Kidney glomerular epithelial cell (primary cell): ENCODE measurements around the gene PRDX5.
A peak's percentile ranks its signal among the peaks of the same experiment; 100 is the strongest.
"Not testable (repeated sequence)": the region's sequence is repeated elsewhere in the genome, so short reads cannot be mapped to it uniquely, and the experiment has no call there.

Source experiments
- DNase-seq: peaks from one replicate; lab custom pipeline; 2025; lab: John Stamatoyannopoulos, UW

The PRDX5 gene

GRCh38 chr11:64305691-64306562, 12.0 kb upstream of the PRDX5 start:
- peak; percentile 50 for DNase-seq

GRCh38 chr11:64306563-64306875, 11.4 kb upstream of the PRDX5 start:
- no peak for DNase-seq

GRCh38 chr11:64306876-64307622, 10.9 kb upstream of the PRDX5 start:
- DNase-seq = no peak

- DNase-seq = not testable (repeated sequence)
Observed at GRCh38 chr11:64307795-64308194, 10.1 kb upstream of the PRDX5 start.

- no peak for DNase-seq
Observed at GRCh38 chr11:64312947-64313346, 5.0 kb upstream of the PRDX5 start.

- DNase-seq = no peak
Observed at GRCh38 chr11:64313491-64314145, 4.3 kb upstream of the PRDX5 start.

GRCh38 chr11:64314146-64314804, 3.6 kb upstream of the PRDX5 start:
- DNase-seq = no peak

GRCh38 chr11:64314805-64315561, 2.9 kb upstream of the PRDX5 start:
- DNase-seq = no peak

- DNase-seq = not testable (repeated sequence)
Observed at GRCh38 chr11:64315667-64316526, 2.0 kb upstream of the PRDX5 start.

- no peak for DNase-seq
Observed at GRCh38 chr11:64316672-64317324, 1.1 kb upstream of the PRDX5 start.

- DNase-seq = peak; percentile 99
Observed at GRCh38 chr11:64317325-64317960, 478 bp upstream of the PRDX5 start, which contains the start of gene TRMT112. TRMT112 (minus strand) TSS chr11:64317559; CDS start chr11:64317526, 33 bp downstream.

GRCh38 chr11:64318766-64319761, 1.1 kb downstream of the PRDX5 start:
- no peak for DNase-seq

- no peak for DNase-seq
Observed at GRCh38 chr11:64320556-64320955, 2.6 kb downstream of the PRDX5 start.

GRCh38 chr11:64321026-64321425, 3.1 kb downstream of the PRDX5 start:
- DNase-seq = no peak

GRCh38 chr11:64321533-64321932, 3.6 kb downstream of the PRDX5 start:
- no peak for DNase-seq

GRCh38 chr11:64322925-64323260, 5.0 kb downstream of the PRDX5 start:
- no peak for DNase-seq

GRCh38 chr11:64323373-64323772, 5.5 kb downstream of the PRDX5 start:
- no peak for DNase-seq

- DNase-seq = not testable (repeated sequence)
Observed at GRCh38 chr11:64323984-64324383, 6.1 kb downstream of the PRDX5 start.
